ENCODE measurements around the gene SRRM5.

- TF ChIP-seq GATA3 (IDR thresholded peaks at IDR 0.05; ENCODE audit: low read depth, low read length): no peak
- TF ChIP-seq GATA2 (IDR thresholded peaks at IDR 0.05; ENCODE audit: low read depth, low read length): 0 out of 2 replicates have a peak, but pooled peaks have one; percentile 18
Measured at GRCh38 chr19:43595999-43596841, 15.7 kb upstream of the SRRM5 start, which contains the start of the genes IRGQ and ZNF576.
